GM23338 (cell line): ENCODE results near the gene CDC45. TPM values are rescaled to one million over a fixed set of nuclear protein-coding genes. Genes with fewer than 3 reads are reported as not detected.

Experiments used
- ATAC-seq: fragments of 200-7000 bp; cut with Tn5 transposase; 3 replicates; pipeline ENCODE4 v1.9.1; 2020
- DNase-seq: peaks from one replicate; pipeline ENCODE4 v3.0.0-alpha.2; 2015; ENCODE audit warnings: low spot score
- H2AFZ ChIP-seq: fragments of 200-600 bp; sonication (generic); 2 replicates; pipeline ENCODE4 v1.8.0; 2016; ENCODE audit warnings: antibody characterized with exemption, mild to moderate bottlenecking, moderate library complexity
- H3F3A ChIP-seq: fragments of 200-600 bp; sonication (generic); replicated peaks from 2 replicates; pipeline ENCODE4 v1.8.0; 2017; ENCODE audit warnings: antibody characterized with exemption, mixed run types, low read depth
- H3K27ac ChIP-seq: fragments of 200-600 bp; sonication (generic); 2 replicates; pipeline ENCODE4 v1.6.1; 2016; ENCODE audit warnings: low read depth
- H3K27me3 ChIP-seq: fragments of 200-600 bp; sonication (generic); 2 replicates; pipeline ENCODE4 v1.8.0; 2016; ENCODE audit warnings: mild to moderate bottlenecking, mixed run types, moderate library complexity; ENCODE audit not compliant: insufficient read depth
- H3K36me3 ChIP-seq: fragments of 200-600 bp; sonication (generic); 2 replicates; pipeline ENCODE4 v1.8.0; 2016; ENCODE audit warnings: mild to moderate bottlenecking; ENCODE audit not compliant: insufficient read depth
- H3K4me1 ChIP-seq: fragments of 200-600 bp; sonication (generic); 2 replicates; pipeline ENCODE4 v1.8.0; 2016; ENCODE audit warnings: mild to moderate bottlenecking, moderate library complexity; ENCODE audit not compliant: insufficient read depth
- H3K4me2 ChIP-seq: fragments of 200-600 bp; sonication (generic); 2 replicates; pipeline ENCODE4 v1.7.1; 2017; ENCODE audit warnings: mixed run types
- H3K4me3 ChIP-seq: fragments of 200-600 bp; sonication (generic); 2 replicates; pipeline ENCODE4 v1.6.1; 2016; ENCODE audit warnings: mixed run types
- H3K79me2 ChIP-seq: fragments of 200-600 bp; sonication (generic); replicated peaks from 2 replicates; pipeline ENCODE4 v1.8.0; 2017; ENCODE audit warnings: mild to moderate bottlenecking; ENCODE audit not compliant: insufficient read depth
- H3K9me2 ChIP-seq: fragments of 200-600 bp; sonication (generic); 2 replicates; pipeline ENCODE4 v1.8.0; 2017; ENCODE audit not compliant: insufficient read depth
- H4K20me1 ChIP-seq: fragments of 200-600 bp; sonication (generic); replicated peaks from 2 replicates; pipeline ENCODE4 v1.8.0; 2017; ENCODE audit warnings: mild to moderate bottlenecking; ENCODE audit not compliant: insufficient read depth
- H3K27ac Mint-ChIP-seq: 2 replicates; pipeline ENCODE4 v1.8.0; 2020; ENCODE audit warnings: inconsistent platforms, mild to moderate bottlenecking, moderate library complexity, mixed read lengths
- H3K27me3 Mint-ChIP-seq: 3 replicates; pipeline ENCODE4 v1.8.0; 2022; ENCODE audit warnings: low read depth, mild to moderate bottlenecking, moderate library complexity, mixed read lengths, inconsistent platforms; ENCODE audit not compliant: insufficient read depth, poor library complexity
- H3K36me3 Mint-ChIP-seq: 3 replicates; pipeline ENCODE4 v1.8.0; 2021; ENCODE audit warnings: low read depth, mild to moderate bottlenecking, inconsistent platforms, moderate library complexity, mixed read lengths
- H3K4me1 Mint-ChIP-seq: 3 replicates; pipeline ENCODE4 v1.8.0; 2020; ENCODE audit warnings: mild to moderate bottlenecking, inconsistent platforms, mixed read lengths
- H3K4me3 Mint-ChIP-seq: 3 replicates; pipeline ENCODE4 v1.8.0; 2021; ENCODE audit warnings: moderate library complexity, mild to moderate bottlenecking, inconsistent platforms, mixed read lengths
- H3K9me3 Mint-ChIP-seq: 3 replicates; pipeline ENCODE4 v1.8.0; 2020; ENCODE audit warnings: moderate library complexity, mild to moderate bottlenecking, inconsistent platforms, mixed read lengths
- CREB1 ChIP-seq: fragments of 250-450 bp; sonication (Bioruptor Pico); IDR thresholded peaks from 2 replicates; pipeline ENCODE4 v1.5.0; 2020; ENCODE audit warnings: low read depth, mild to moderate bottlenecking, moderate library complexity
- CTCF ChIP-seq, 2 experiments: fragments of 200-600 bp in 1 of 2; sonication (generic) in 1 of 2; conservative IDR thresholded peaks; 2 replicates each; pipeline versions ENCODE4 v1.5.1 to v1.6.1; 2016 to 2017; ENCODE audit warnings: antibody characterized with exemption in 2 of 2, low read depth in 2 of 2, mild to moderate bottlenecking in 2 of 2, moderate library complexity in 1 of 2
- ETS1 ChIP-seq: IDR thresholded peaks from 2 replicates; pipeline ENCODE4 v1.6.1; 2016; ENCODE audit warnings: antibody characterized with exemption
- EZH2 ChIP-seq: fragments of 200-600 bp; sonication (generic); IDR thresholded peaks from one replicate; pipeline ENCODE4 v1.8.0; 2017; ENCODE audit warnings: antibody characterized with exemption, mild to moderate bottlenecking, low read depth; ENCODE audit not compliant: unreplicated experiment
- EZH2phosphoT487 ChIP-seq: fragments of 200-600 bp; sonication (generic); IDR thresholded peaks from one replicate; pipeline ENCODE4 v1.8.1; 2018; ENCODE audit warnings: antibody characterized with exemption; ENCODE audit not compliant: unreplicated experiment
- JUNB ChIP-seq: IDR thresholded peaks from one replicate; pipeline ENCODE4 v1.6.1; 2016; ENCODE audit warnings: antibody characterized with exemption; ENCODE audit not compliant: unreplicated experiment
- NANOG ChIP-seq: IDR thresholded peaks from 2 replicates; pipeline ENCODE4 v1.6.1; 2016; ENCODE audit warnings: antibody characterized with exemption, borderline replicate concordance
- POLR2AphosphoS5 ChIP-seq: IDR thresholded peaks from 2 replicates; pipeline ENCODE4 v1.6.1; 2016; ENCODE audit warnings: antibody characterized with exemption, low read depth
- REST ChIP-seq: IDR thresholded peaks from one replicate; pipeline ENCODE4 v1.6.1; 2018; ENCODE audit warnings: antibody characterized with exemption; ENCODE audit not compliant: unreplicated experiment
- STAT1 ChIP-seq: IDR thresholded peaks from one replicate; pipeline ENCODE4 v1.6.1; 2016; ENCODE audit warnings: antibody characterized with exemption; ENCODE audit not compliant: unreplicated experiment
- ZNF114 ChIP-seq: fragments of 250-450 bp; sonication (Bioruptor Pico); IDR thresholded peaks from 2 replicates; pipeline ENCODE4 v1.5.0; 2020; ENCODE audit warnings: mild to moderate bottlenecking, moderate library complexity
- ZNF331 ChIP-seq: fragments of 250-450 bp; sonication (Bioruptor Pico); IDR thresholded peaks from 2 replicates; pipeline ENCODE4 v1.5.0; 2020; ENCODE audit warnings: low read depth, mild to moderate bottlenecking, moderate library complexity
- ZNF462 ChIP-seq: fragments of 250-450 bp; sonication (Bioruptor Pico); IDR thresholded peaks from 2 replicates; pipeline ENCODE4 v1.5.0; 2020; ENCODE audit warnings: mild to moderate bottlenecking, moderate library complexity
- polyA plus RNA-seq: library from polyadenylated mRNA; unstranded; fragments of >200 nt; fragmentation: Nextera tagmentation; extraction: Ambion mirVana; gene quantifications from 2 replicates; pipeline ENCODE4 v1.2.1, GENCODE V29; 2016
- total RNA-seq: library from RNA; depleted of rRNA; stranded (reverse); fragments of >200 nt; shearing (Covaris generic); gene quantifications from 2 replicates; pipeline ENCODE4 v1.2.3, GENCODE V29; 2014

Gene CDC45
- total and polyA plus RNA-seq, 2 experiments from 2014 or later = 29.0 to 30.3 TPM

GRCh38 chr22:19464975-19465374, 14.7 kb upstream of the CDC45 start:
- Histone ChIP-seq H3K36me3 (peaks cover 36% of the 10 kb centered on the region), H2AFZ (no peak overlapping the region), H3K27me3 (no peaks in the 10 kb centered on the region), H3K4me2 (no peak overlapping the region), H3K79me2 (no peaks in the 10 kb centered on the region), H3K4me3 (no peak overlapping the region), H3K9me2 (no peaks in the 10 kb centered on the region), H3F3A (no peaks in the 10 kb centered on the region), H3K4me1 (no peaks in the 10 kb centered on the region), H4K20me1 (peaks cover 11% of the 10 kb centered on the region), H3K27ac (no peak overlapping the region)
- no peak for TF ChIP-seq ZNF331 (CRISPR knock-in tag)
- TF ChIP-seq STAT1 = no peak
- no peak for TF ChIP-seq EZH2phosphoT487
- no peak for TF ChIP-seq ZNF462 (CRISPR knock-in tag)
- TF ChIP-seq CREB1 = no peak
- no peak for TF ChIP-seq JUNB
- TF ChIP-seq POLR2AphosphoS5 = no peak
- no peak for TF ChIP-seq REST
- no peak for TF ChIP-seq ETS1
- TF ChIP-seq ZNF114 (CRISPR knock-in tag) = no peak
- no peak for TF ChIP-seq CTCF (conservative IDR thresholded peaks at IDR 0.05; ENCODE audit: low read depth in 2 of 2)
- TF ChIP-seq NANOG = no peak
- no peak for TF ChIP-seq EZH2
- H3K36me3 Mint-ChIP-seq = peaks cover 73% of the 10 kb centered on the region
- no peak overlapping the region for H3K4me3 Mint-ChIP-seq
- no peaks in the 10 kb centered on the region for H3K9me3 Mint-ChIP-seq
- no peak for ATAC-seq
- H3K27ac Mint-ChIP-seq = no peak overlapping the region
- no peaks in the 10 kb centered on the region for H3K27me3 Mint-ChIP-seq
- no peaks in the 10 kb centered on the region for H3K4me1 Mint-ChIP-seq
- no peak for DNase-seq
